Bronchial epithelial cell (primary cell): ENCODE data around the gene FASN. TPM values are rescaled to one million over a fixed set of nuclear protein-coding genes. Genes with fewer than 3 reads are reported as not detected.
"Not testable (repeated sequence)": the region's sequence is repeated elsewhere in the genome, so short reads cannot be mapped to it uniquely, and the experiment has no call there.

Experiments used
- DNase-seq: peaks from one replicate; pipeline ENCODE4 v3.0.0-alpha.2; 2010; ENCODE audit warnings: low read depth
- FAIRE-seq: peaks from 2 replicates; lab custom pipeline; 2011; peaks lifted over from hg19 to GRCh38; lab: Jason Lieb, UNC
- H3K27me3 ChIP-seq: 2 replicates; pipeline ENCODE4 v1.5.1; 2011; ENCODE audit warnings: low read length; ENCODE audit not compliant: control insufficient read depth, insufficient read depth
- H3K36me3 ChIP-seq: 2 replicates; pipeline ENCODE4 v1.5.1; 2011; ENCODE audit warnings: low read length; ENCODE audit not compliant: control insufficient read depth, insufficient read depth
- H3K4me3 ChIP-seq: 2 replicates; pipeline ENCODE4 v1.5.1; 2011; ENCODE audit warnings: mild to moderate bottlenecking, low read depth, low read length, control low read depth
- CTCF ChIP-seq: IDR thresholded peaks from 2 replicates; pipeline ENCODE4 v1.5.1; 2011; ENCODE audit warnings: mild to moderate bottlenecking, moderate library complexity, low read length, control low read depth, inconsistent platforms; ENCODE audit not compliant: insufficient read depth, severe bottlenecking
- total RNA-seq: library from RNA; depleted of rRNA; stranded (reverse); fragments of >200 nt; gene quantifications from 2 replicates; pipeline ENCODE4 v1.2.1, GENCODE V29; 2014

Gene FASN
- total RNA-seq, 1 donor from 2014 or later: 37.1 TPM

GRCh38 chr17:82138511-82138992, 40.5 kb upstream of the FASN start:
- H3K4me3 ChIP-seq: no peak overlapping the region
- no peaks in the 10 kb centered on the region for H3K36me3 ChIP-seq
- H3K27me3 ChIP-seq: no peaks in the 10 kb centered on the region
- TF ChIP-seq CTCF: no peak
- no peak for DNase-seq
- FAIRE-seq: no peak

- Histone ChIP-seq H3K4me3 (peak overlapping the region; percentile 3), H3K27me3 (no peaks in the 10 kb centered on the region), H3K36me3 (no peaks in the 10 kb centered on the region)
- TF ChIP-seq CTCF: no peak
- FAIRE-seq (no peak), DNase-seq (peak; percentile 66)
Observed at GRCh38 chr17:82134101-82134500, 36.1 kb upstream of the FASN start.

DNA sequence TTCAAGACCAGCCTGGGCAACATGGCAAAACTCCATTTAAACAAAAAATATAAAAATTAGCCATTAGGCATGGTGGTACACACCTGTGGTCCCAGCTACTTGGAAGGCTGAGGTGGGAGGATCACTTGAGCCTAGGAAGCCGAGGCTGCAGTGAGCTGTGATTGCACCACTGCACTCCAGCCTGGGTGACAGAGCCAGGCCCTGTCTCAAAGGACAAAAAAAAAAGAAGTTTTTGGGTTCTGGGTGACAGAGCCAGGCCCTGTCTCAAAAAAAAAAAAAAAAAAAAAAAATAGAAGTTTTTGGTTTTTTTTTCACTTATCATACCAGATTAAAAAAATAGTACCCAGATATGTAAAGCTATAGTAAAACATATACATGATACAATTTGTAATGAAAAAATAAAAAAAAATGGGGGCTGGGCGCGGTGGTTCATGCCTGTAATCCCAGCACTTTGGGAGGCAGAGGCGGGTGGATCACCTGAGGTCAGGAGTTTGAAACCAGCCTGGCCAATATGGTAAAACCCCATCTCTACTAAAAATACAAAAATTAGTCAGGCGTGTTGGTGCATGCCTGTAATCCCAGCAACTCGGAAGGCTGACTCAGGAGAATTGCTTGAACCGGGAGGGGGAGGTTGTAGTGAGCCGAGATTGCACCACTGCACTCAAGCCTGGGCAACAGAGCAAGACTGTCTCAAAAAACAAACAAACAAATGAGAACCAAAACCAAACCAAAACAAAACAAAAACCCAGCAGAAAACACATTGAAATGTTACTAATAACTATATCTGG, 35.3 kb upstream of the FASN start:
- not testable (repeated sequence) for H3K36me3 ChIP-seq, H3K4me3 ChIP-seq, FAIRE-seq, H3K27me3 ChIP-seq
- peak; percentile 88 for DNase-seq

GRCh38 chr17:82129095-82129494, 31.1 kb upstream of the FASN start:
- Histone ChIP-seq H3K27me3 (no peaks in the 10 kb centered on the region), H3K36me3 (no peaks in the 10 kb centered on the region), H3K4me3 (no peak overlapping the region)
- DNase-seq: no peak
- TF ChIP-seq CTCF: peak; percentile 20
- FAIRE-seq: peak; percentile 18

DNA sequence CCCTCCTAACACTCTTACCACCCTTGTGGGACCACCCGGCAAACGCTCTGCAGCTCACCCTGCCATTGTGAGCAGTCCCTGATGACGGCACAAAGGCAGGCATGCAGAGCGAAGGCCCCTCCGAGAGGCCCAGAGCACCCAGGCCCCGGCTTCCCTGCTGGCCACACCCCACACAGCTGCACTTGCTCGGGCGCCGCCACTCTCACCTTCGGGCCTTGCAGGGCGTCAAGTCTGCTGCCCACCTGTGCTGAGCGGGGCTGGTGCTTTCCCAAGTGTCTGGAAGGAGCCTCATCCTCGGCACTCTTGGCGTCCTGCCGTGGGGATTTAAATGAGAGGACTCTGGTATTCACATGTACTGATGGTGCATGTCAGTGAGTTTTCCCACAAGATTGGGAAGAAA, 30.3 kb upstream of the FASN start:
- DNase-seq (no peak), FAIRE-seq (no peak)
- no peaks in the 10 kb centered on the region for H3K36me3 ChIP-seq

More for the DNA sequence above, 30.3 kb upstream of the FASN start:
- H3K27me3 ChIP-seq: no peaks in the 10 kb centered on the region
- TF ChIP-seq CTCF: no peak
- H3K4me3 ChIP-seq: no peak overlapping the region
